ENCODE data around the gene DLG5. TPM values are rescaled to one million over a fixed set of nuclear protein-coding genes. Genes with fewer than 3 reads are reported as not detected.

Gene DLG5
- total and polyA plus RNA-seq, 10 of the 15 experiments (the other 5 are each of a cell fraction or from before 2014, with no cell fraction given), result 0.18 to 6.6 (median 2.7) TPM

- no peak for TF ChIP-seq SKIL (IDR thresholded peaks at IDR 0.05; ENCODE audit: low read depth, poor library complexity, severe bottlenecking)
- no peak for TF ChIP-seq STAT1 (conservative IDR thresholded peaks at IDR 0.05)
- TF ChIP-seq DPF2 (IDR thresholded peaks at IDR 0.05), result no peak
- TF ChIP-seq CEBPZ (IDR thresholded peaks at IDR 0.05; ENCODE audit: low read depth, low read length), result no peak
- TF ChIP-seq EZH2 (IDR thresholded peaks at IDR 0.05; ENCODE audit: borderline replicate concordance, control insufficient read depth, low read depth, low read length), result no peak
- no peak for TF ChIP-seq NBN (IDR thresholded peaks at IDR 0.05)
- no peak for TF ChIP-seq TBL1XR1 (IDR thresholded peaks at IDR 0.05; ENCODE audit: low read depth, low read length)
- no peak for TF ChIP-seq SIN3A (IDR thresholded peaks at IDR 0.05; ENCODE audit: low read depth, low read length)
Observed at GRCh38 chr10:77810446-77811335, 115.9 kb downstream of the DLG5 start (continued).
